Neuron (in vitro differentiated cells): ENCODE data around the gene CLK3.
"Not testable (repeated sequence)": the region's sequence is repeated elsewhere in the genome, so short reads cannot be mapped to it uniquely, and the experiment has no call there.

ENCODE experiments used
- H2AFZ ChIP-seq: one replicate; pipeline ENCODE4 v1.6.1; 2013; ENCODE audit warnings: low read depth, mild to moderate bottlenecking, inconsistent platforms, low read length, moderate library complexity
- H3K27me3 ChIP-seq: one replicate; pipeline ENCODE4 v1.6.1; 2013; ENCODE audit warnings: low read length; ENCODE audit not compliant: insufficient read depth
- H3K36me3 ChIP-seq: one replicate; pipeline ENCODE4 v1.6.1; 2013; ENCODE audit warnings: low read length; ENCODE audit not compliant: insufficient read depth
- H3K4me1 ChIP-seq: one replicate; pipeline ENCODE4 v1.6.1; 2013; ENCODE audit warnings: low read length; ENCODE audit not compliant: insufficient read depth
- H3K4me3 ChIP-seq: 2 replicates; pipeline ENCODE4 v1.5.1; 2013; ENCODE audit warnings: mild to moderate bottlenecking, low read length, moderate library complexity
- H3K9me3 ChIP-seq: one replicate; pipeline ENCODE4 v1.6.1; 2013; ENCODE audit warnings: low read length

Gene CLK3

GRCh38 chr15:74646480-74646879, 30.8 kb downstream of the CLK3 start:
- no peak overlapping the region for H3K4me3 ChIP-seq
- no peaks in the 10 kb centered on the region for H3K9me3 ChIP-seq
- H3K36me3 ChIP-seq, result peaks cover 8% of the 10 kb centered on the region
- peaks cover 10% of the 10 kb centered on the region for H3K4me1 ChIP-seq
- no peak overlapping the region for H2AFZ ChIP-seq
- no peaks in the 10 kb centered on the region for H3K27me3 ChIP-seq

GRCh38 chr15:74648051-74648842, 32.6 kb downstream of the CLK3 start:
- no peak overlapping the region for H2AFZ ChIP-seq
- no peaks in the 10 kb centered on the region for H3K9me3 ChIP-seq
- H3K4me1 ChIP-seq, result peaks cover 3% of the 10 kb centered on the region
- H3K36me3 ChIP-seq, result peaks cover 8% of the 10 kb centered on the region
- H3K4me3 ChIP-seq, result no peak overlapping the region
- H3K27me3 ChIP-seq, result no peaks in the 10 kb centered on the region

- Histone ChIP-seq H3K36me3 (peaks cover 17% of the 10 kb centered on the region), H3K4me3 (no peak overlapping the region), H3K4me1 (peaks cover 2% of the 10 kb centered on the region), H3K27me3 (no peaks in the 10 kb centered on the region), H2AFZ (no peak overlapping the region), H3K9me3 (no peaks in the 10 kb centered on the region)
Observed at GRCh38 chr15:74651242-74651741, 35.7 kb downstream of the CLK3 start.

GRCh38 chr15:74653426-74654102, 37.9 kb downstream of the CLK3 start:
- no peak overlapping the region for H3K4me3 ChIP-seq
- H3K27me3 ChIP-seq, result no peaks in the 10 kb centered on the region

GRCh38 chr15:74655424-74655823, 39.8 kb downstream of the CLK3 start:
- H3K4me1 ChIP-seq, result peaks cover 21% of the 10 kb centered on the region
- H3K27me3 ChIP-seq, result no peaks in the 10 kb centered on the region
- H3K4me3 ChIP-seq, result no peak overlapping the region
- H3K9me3 ChIP-seq, result no peaks in the 10 kb centered on the region
- no peak overlapping the region for H2AFZ ChIP-seq
- H3K36me3 ChIP-seq, result peaks cover 15% of the 10 kb centered on the region

More at GRCh38 chr15:74653426-74654102, 37.9 kb downstream of the CLK3 start:
- Histone ChIP-seq H3K36me3 (peaks cover 17% of the 10 kb centered on the region), H3K4me1 (peaks cover 21% of the 10 kb centered on the region), H2AFZ (no peak overlapping the region), H3K9me3 (no peaks in the 10 kb centered on the region)

- H3K4me1 ChIP-seq, result peaks cover 21% of the 10 kb centered on the region
- H3K4me3 ChIP-seq, result no peak overlapping the region
- no peaks in the 10 kb centered on the region for H3K27me3 ChIP-seq
- no peaks in the 10 kb centered on the region for H3K9me3 ChIP-seq
- H3K36me3 ChIP-seq, result peaks cover 13% of the 10 kb centered on the region
- H2AFZ ChIP-seq, result no peak overlapping the region
Observed at GRCh38 chr15:74656935-74657535, 41.4 kb downstream of the CLK3 start.

GRCh38 chr15:74657846-74658245, 42.2 kb downstream of the CLK3 start:
- Histone ChIP-seq H3K36me3 (peaks cover 13% of the 10 kb centered on the region), H3K4me3 (no peak overlapping the region), H3K4me1 (peaks cover 21% of the 10 kb centered on the region), H3K27me3 (no peaks in the 10 kb centered on the region), H3K9me3 (no peaks in the 10 kb centered on the region), H2AFZ (no peak overlapping the region)

- not testable (repeated sequence) for H2AFZ ChIP-seq, H3K27me3 ChIP-seq, H3K4me3 ChIP-seq, H3K9me3 ChIP-seq, H3K36me3 ChIP-seq
- peaks cover 18% of the 10 kb centered on the region for H3K4me1 ChIP-seq
Observed at GRCh38 chr15:74661280-74661679, 45.6 kb downstream of the CLK3 start.

GRCh38 chr15:74662064-74662860, 46.6 kb downstream of the CLK3 start:
- no peaks in the 10 kb centered on the region for H3K36me3 ChIP-seq
- no peak overlapping the region for H3K4me3 ChIP-seq
- no peaks in the 10 kb centered on the region for H3K27me3 ChIP-seq
- no peaks in the 10 kb centered on the region for H3K9me3 ChIP-seq
- H3K4me1 ChIP-seq, result peaks cover 9% of the 10 kb centered on the region
- H2AFZ ChIP-seq, result no peak overlapping the region

- no peak overlapping the region for H3K4me3 ChIP-seq
- H3K4me1 ChIP-seq, result no peaks in the 10 kb centered on the region
- H3K9me3 ChIP-seq, result no peaks in the 10 kb centered on the region
- H3K27me3 ChIP-seq, result no peaks in the 10 kb centered on the region
- H2AFZ ChIP-seq, result no peak overlapping the region
- H3K36me3 ChIP-seq, result peaks cover 6% of the 10 kb centered on the region
Observed at GRCh38 chr15:74663303-74664027, 47.8 kb downstream of the CLK3 start.

GRCh38 chr15:74664028-74664616, 48.5 kb downstream of the CLK3 start:
- no peaks in the 10 kb centered on the region for H3K4me1 ChIP-seq
- H3K4me3 ChIP-seq, result no peak overlapping the region
- H3K9me3 ChIP-seq, result no peaks in the 10 kb centered on the region
- no peak overlapping the region for H2AFZ ChIP-seq
- H3K36me3 ChIP-seq, result peaks cover 6% of the 10 kb centered on the region
- no peaks in the 10 kb centered on the region for H3K27me3 ChIP-seq

GRCh38 chr15:74664670-74665069, 49.0 kb downstream of the CLK3 start:
- peaks cover 8% of the 10 kb centered on the region for H3K36me3 ChIP-seq

More at GRCh38 chr15:74664670-74665069, 49.0 kb downstream of the CLK3 start:
- no peak overlapping the region for H2AFZ ChIP-seq
- H3K4me1 ChIP-seq, result no peaks in the 10 kb centered on the region
- H3K9me3 ChIP-seq, result no peaks in the 10 kb centered on the region
- H3K27me3 ChIP-seq, result no peaks in the 10 kb centered on the region
- no peak overlapping the region for H3K4me3 ChIP-seq
